ENCODE measurements around the gene CMTM7.

Gene CMTM7, protein sequence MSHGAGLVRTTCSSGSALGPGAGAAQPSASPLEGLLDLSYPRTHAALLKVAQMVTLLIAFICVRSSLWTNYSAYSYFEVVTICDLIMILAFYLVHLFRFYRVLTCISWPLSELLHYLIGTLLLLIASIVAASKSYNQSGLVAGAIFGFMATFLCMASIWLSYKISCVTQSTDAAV

DNA sequence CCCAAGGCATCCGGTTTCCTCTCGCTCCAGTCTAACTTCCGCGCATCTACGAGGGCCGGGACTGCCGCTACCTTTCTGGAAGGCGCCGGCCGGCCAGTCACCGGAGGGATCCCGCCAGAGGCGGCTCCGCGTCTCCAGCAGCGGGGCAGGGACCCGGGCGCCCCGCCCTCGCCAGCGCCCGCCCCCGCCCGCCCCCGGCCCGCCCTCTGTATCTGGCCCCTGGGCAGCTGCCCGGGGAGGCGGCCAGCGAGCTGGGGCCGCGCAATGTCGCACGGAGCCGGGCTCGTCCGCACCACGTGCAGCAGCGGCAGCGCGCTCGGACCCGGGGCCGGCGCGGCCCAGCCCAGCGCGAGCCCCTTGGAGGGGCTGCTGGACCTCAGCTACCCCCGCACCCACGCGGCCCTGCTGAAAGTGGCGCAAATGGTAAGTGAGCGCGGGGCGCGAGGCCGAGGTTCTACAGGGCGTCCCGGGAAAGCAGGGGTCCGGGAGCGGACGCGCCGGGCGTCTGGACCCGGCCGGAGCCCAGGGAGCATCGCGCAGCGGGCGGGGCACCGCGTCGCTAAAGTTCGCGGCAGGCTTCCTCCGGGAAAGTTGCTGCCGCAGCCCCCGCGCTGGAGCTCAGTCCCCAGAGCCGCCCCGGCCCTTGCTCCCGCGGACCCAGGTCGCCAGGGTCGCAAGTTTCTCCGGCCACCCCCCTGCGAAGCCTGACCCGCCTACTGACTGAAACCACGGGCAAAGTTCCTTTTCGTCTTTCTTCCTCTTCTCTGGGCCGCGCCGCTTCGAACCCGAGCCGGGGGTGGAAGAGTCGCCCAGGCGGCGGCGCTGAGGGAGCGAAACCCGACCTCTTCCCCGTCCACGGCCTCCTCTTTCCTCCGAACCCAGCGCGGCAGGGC lies at the start of gene CMTM7:
TSS of gene CMTM7 (plus strand) at position 211 of the 893 bp plus-strand sequence. CDS start at position 265, 54 bp downstream.
- H3K36me3 Mint-ChIP-seq (ENCODE audit: low read depth), result peaks cover 3% of the 10 kb centered on the region
- peak; percentile 69 for DNase-seq
- no peaks in the 10 kb centered on the region for H3K9me3 Mint-ChIP-seq
- peak within 1 kb of the TSS; percentile 94 for H3K4me3 Mint-ChIP-seq
- peak; percentile 18 for ATAC-seq
- H3K27ac Mint-ChIP-seq, result peak within 1 kb of the TSS; percentile 93
- H3K4me1 Mint-ChIP-seq, result peaks cover 62% of the 10 kb centered on the region
- H3K27me3 Mint-ChIP-seq, result no peaks in the 10 kb centered on the region

DNA sequence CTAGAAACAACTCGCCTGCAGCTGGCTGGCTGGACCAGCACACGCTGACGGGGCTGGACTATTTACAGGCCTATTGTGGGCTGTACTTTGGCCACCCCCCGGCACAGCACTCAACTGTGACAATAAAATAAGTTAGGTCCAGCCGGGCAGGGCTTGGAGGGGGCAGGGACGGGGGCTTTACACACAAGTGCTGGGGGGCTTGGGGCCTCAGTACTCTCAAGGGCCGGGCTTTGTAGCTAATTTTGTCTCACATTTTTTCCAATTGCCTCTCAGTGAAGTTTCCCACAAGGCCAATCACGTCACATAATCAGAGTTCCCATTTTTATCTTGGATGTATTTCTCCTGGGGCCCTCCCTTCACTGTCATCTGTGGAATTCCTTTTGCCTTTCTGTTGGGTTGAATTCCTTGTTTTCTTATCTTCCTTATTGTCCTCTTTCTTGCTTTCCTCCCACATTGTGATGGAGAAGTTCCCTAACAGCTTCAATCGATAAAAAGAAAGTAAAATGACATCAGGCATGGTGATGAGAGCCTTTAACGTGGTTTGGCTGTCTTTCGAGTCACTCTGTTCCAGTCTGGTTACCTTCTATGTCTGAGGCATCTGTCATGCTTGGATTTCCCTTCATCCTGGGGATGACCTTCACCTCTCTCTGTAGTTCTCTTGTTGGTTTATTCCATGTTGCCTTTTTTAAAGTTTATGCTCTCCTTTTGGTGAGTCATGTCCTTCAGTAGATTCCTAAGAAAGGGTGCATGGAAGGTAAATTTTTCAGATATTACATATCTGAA lies 44.1 kb upstream of the CMTM7 start:
- no peaks in the 10 kb centered on the region for H3K27me3 Mint-ChIP-seq
- ATAC-seq, result peak; percentile 63
- H3K4me3 Mint-ChIP-seq, result no peak overlapping the region
- H3K27ac Mint-ChIP-seq, result no peak overlapping the region
- no peaks in the 10 kb centered on the region for H3K36me3 Mint-ChIP-seq (ENCODE audit: low read depth)
- no peak for DNase-seq
- no peaks in the 10 kb centered on the region for H3K9me3 Mint-ChIP-seq
- peaks cover 21% of the 10 kb centered on the region for H3K4me1 Mint-ChIP-seq

DNA sequence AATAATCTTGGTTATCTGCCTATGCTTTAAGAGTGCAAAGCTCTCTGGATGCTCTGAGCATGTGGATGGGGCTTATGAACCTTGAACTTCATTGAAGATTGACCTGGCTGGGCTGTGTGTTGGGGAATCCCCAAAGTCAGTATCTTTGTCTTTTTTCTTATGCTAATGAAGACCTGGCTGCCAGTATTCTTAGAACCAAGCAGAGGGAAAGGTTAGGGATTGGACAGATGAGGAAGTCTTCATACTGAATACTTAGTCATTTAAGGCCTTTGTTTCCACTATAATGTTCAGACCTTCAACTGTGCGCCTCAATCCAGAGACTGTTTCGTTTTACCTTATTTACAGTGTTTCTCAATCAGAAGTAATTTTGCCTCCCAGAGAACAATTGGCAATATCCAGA lies 42.5 kb upstream of the CMTM7 start:
- Mint-ChIP-seq H3K27me3 (no peaks in the 10 kb centered on the region), H3K4me1 (peaks cover 21% of the 10 kb centered on the region), H3K9me3 (no peaks in the 10 kb centered on the region), H3K36me3 (ENCODE audit: low read depth) (no peaks in the 10 kb centered on the region), H3K27ac (no peak overlapping the region), H3K4me3 (no peak overlapping the region)
- ATAC-seq, result peak; percentile 70
- no peak for DNase-seq

DNA sequence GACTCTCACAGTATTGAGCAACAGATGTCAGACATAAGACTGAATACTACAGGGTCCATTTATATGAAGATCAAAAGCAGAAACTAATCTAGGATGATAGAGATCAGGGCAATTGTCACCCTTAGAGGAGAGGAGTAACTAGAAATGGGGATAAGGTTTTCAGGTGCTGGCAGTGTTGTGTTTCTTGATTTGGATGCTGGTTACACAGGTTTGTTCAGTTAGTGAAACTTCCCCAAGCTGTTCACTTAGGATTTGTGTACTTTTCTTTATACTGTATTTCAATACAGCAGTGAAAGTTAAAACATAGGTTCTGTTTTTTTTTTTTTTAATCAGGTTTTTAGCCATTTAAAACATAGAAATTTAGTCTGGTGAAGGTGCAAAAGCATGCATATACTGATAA lies 39.1 kb upstream of the CMTM7 start:
- Mint-ChIP-seq H3K27me3 (no peaks in the 10 kb centered on the region), H3K4me1 (peaks cover 20% of the 10 kb centered on the region), H3K36me3 (ENCODE audit: low read depth) (no peaks in the 10 kb centered on the region), H3K4me3 (no peak overlapping the region), H3K27ac (no peak overlapping the region), H3K9me3 (no peaks in the 10 kb centered on the region)
- DNase-seq, result no peak
- ATAC-seq, result no peak

DNA sequence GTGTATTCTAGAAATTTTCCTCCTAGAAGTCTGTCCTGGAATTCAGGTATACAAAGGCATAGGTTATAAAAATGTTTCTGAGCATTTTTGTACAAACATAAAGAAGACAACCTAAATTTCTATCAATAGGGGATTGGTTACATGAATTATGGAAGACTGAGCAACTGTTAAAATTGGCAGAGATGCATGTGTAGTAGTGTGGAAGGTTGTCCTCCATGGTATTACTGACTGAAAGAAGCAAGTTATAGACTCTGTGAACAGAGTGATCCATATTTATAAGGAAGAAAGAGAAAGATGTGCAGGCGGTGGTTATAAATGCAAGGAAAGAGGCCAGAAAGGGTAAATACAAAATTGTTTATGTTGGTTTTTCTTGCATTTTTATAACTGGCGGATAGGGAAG lies 38.3 kb upstream of the CMTM7 start:
- H3K27ac Mint-ChIP-seq, result no peak overlapping the region
- H3K4me1 Mint-ChIP-seq, result peaks cover 12% of the 10 kb centered on the region
- H3K27me3 Mint-ChIP-seq, result no peaks in the 10 kb centered on the region
- no peak overlapping the region for H3K4me3 Mint-ChIP-seq
- H3K36me3 Mint-ChIP-seq (ENCODE audit: low read depth), result no peaks in the 10 kb centered on the region
- no peaks in the 10 kb centered on the region for H3K9me3 Mint-ChIP-seq
- DNase-seq (no peak), ATAC-seq (no peak)

DNA sequence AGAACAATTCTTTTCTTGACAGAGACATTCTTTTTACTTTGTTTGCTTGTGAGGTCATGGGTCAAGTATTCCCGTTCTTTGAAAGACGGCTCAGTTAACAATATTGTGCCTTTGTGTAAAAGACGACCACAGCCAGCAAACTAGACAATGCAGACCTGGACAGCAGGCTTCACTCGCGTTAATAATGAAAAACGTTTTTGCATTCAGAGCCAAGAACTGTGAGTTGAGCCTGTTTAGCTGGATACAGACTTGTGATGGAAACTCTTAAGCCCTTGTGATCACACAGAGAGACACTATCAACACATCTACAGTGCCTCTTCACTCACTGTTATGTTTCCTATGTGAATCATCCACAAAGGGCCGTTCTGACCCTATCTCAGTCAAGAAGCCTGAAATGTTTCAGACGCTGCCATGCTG lies 37.3 kb upstream of the CMTM7 start:
- DNase-seq (no peak), ATAC-seq (no peak)
- H3K27ac Mint-ChIP-seq, result no peak overlapping the region
- peaks cover 2% of the 10 kb centered on the region for H3K4me1 Mint-ChIP-seq
- no peaks in the 10 kb centered on the region for H3K27me3 Mint-ChIP-seq
- no peaks in the 10 kb centered on the region for H3K9me3 Mint-ChIP-seq
- no peak overlapping the region for H3K4me3 Mint-ChIP-seq
- no peaks in the 10 kb centered on the region for H3K36me3 Mint-ChIP-seq (ENCODE audit: low read depth)

DNA sequence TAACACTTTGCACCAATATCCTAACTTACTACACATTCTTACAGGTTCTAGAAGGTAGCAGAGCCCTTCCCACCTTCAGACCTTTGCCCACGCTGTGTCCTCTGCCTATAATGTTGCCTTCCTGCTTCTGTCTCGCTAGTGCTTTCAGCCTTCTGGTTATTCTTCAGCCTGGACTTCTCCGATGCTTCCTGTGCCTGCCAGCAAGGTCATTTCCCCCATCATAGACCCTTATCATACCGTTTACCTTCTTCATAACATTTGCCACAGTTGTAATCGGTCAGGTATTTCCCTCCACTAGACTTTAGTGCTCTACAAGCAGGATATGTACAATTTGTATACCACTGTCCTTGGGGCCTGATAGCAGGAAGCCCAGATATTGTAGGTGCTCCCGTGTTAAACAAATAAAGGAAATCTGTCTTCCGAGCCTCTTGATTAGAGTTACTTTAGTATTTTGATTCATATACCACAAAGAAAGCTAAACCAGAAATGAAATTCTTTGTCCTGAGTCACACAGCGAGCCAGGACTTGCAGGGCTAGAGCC lies 35.8 kb upstream of the CMTM7 start:
- no peaks in the 10 kb centered on the region for H3K4me1 Mint-ChIP-seq

DNA sequence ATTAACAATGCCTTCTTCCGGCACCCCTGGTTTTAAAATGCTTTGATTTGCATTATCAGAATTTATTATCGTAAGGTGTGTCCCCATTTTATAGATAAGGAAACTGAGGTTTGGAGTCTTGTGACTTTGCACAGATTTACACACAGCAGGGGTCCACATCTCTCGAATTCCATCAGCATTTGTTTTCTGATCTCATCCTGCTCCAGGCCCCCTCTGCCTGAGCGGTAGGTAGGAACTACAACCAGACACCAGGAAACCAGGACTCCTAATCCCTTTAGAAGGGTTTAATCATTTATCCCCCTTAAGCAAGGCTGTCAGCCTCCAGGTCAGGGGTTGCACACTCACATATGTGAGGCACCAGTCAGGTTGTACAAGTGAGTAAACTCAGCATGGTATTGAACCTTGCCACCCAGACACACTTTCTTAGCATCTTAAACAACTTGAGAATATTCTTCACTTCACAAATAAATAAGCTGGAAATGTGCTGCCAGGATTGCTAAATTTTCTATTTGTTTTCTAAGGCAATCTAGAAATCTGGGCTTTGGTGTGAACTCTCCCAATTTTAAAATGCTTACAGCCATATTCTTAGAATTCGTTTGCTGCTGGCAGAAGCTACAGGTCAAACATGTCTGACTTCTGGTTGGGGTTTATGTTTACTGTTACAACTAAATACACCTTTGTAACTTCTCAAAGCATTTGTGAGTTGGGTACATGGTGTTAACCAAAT lies 31.7 kb upstream of the CMTM7 start:
- Mint-ChIP-seq H3K36me3 (ENCODE audit: low read depth) (no peaks in the 10 kb centered on the region), H3K4me3 (no peak overlapping the region), H3K27me3 (no peaks in the 10 kb centered on the region), H3K27ac (no peak overlapping the region), H3K9me3 (no peaks in the 10 kb centered on the region), H3K4me1 (no peaks in the 10 kb centered on the region)
- DNase-seq (no peak), ATAC-seq (no peak)

More for the DNA sequence above, 35.8 kb upstream of the CMTM7 start:
- DNase-seq, result no peak
- ATAC-seq, result no peak
- Mint-ChIP-seq H3K27me3 (no peaks in the 10 kb centered on the region), H3K36me3 (ENCODE audit: low read depth) (no peaks in the 10 kb centered on the region), H3K4me3 (no peak overlapping the region), H3K9me3 (no peaks in the 10 kb centered on the region), H3K27ac (no peak overlapping the region)

DNA sequence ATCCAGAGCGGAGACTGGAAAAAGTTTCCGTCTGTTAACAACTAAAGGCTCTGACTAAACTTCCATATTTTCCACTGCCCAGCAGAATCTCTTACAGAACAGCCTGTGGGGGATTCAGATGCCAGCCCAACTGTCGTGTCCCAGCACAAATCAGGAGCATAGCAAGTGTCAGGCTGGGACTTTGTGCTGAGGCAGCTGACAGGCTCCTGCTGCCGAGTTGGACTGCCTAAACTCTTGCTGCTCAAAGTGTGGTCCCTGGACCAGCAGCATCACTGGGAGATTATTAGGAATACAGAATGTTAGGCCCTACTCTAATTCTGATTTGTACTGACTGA lies 31.2 kb upstream of the CMTM7 start:
- DNase-seq (no peak), ATAC-seq (no peak)
- Mint-ChIP-seq H3K4me3 (no peak overlapping the region), H3K36me3 (ENCODE audit: low read depth) (no peaks in the 10 kb centered on the region), H3K27me3 (no peaks in the 10 kb centered on the region), H3K9me3 (no peaks in the 10 kb centered on the region), H3K27ac (no peak overlapping the region), H3K4me1 (no peaks in the 10 kb centered on the region)

DNA sequence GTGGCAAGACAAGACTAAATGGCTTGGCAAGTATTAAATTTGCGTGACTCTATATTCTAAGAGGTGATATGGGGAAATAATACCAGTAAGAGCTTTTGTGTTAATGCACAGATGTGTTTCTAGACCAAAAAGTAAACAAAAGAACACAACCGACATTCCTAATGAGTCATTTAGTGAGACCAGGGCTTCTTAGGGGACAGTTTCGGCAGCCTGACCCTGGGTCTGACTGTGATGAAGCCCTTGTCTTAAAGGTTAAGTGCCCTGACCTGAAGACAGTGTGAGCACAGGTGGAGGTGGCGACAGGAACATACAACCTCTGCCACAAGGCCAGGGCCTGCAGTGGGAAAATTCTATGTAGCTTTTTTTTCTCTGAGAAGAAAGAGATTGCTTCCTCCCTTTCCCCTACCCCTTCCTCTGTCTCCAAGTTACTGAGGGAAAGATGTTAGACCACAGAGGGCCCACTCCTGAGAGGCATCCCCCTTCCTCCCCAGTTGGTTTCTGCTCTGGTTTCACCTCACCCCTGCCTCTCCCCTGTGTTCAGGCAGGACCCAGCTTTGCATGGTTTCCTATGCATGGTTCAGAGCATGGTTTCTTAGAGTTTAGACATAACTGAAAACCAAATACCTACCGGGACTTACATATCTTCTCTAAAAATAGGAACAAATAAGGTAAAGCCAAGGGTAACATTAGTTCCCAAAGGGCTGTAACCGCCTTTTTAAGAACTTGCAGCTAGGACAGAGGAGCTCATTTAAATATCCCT lies 24.8 kb upstream of the CMTM7 start:
- ATAC-seq (no peak), DNase-seq (no peak)
- Mint-ChIP-seq H3K27me3 (no peaks in the 10 kb centered on the region), H3K9me3 (no peaks in the 10 kb centered on the region), H3K4me3 (no peak overlapping the region), H3K4me1 (peaks cover 14% of the 10 kb centered on the region), H3K36me3 (ENCODE audit: low read depth) (no peaks in the 10 kb centered on the region), H3K27ac (no peak overlapping the region)

DNA sequence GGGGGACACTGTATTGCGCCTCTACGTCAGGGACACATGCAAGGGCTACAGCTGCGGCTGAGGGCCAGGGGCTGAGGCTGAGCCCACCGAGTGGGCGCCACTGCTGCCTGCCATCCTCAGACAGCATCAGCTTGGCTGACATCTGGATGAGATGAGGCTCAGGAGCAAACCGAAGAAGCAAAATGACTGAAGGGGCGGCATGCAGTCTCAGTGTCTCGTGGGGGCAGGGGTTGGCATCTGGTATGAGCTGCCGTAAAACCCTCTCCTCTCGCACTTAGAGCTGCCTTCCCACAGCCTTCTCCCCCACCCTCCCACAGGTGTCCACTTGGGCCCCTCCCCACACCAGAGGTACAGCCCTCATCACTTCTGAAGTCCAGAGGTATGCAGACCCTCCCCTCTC lies 24.2 kb upstream of the CMTM7 start:
- DNase-seq (no peak), ATAC-seq (no peak)
- no peaks in the 10 kb centered on the region for H3K27me3 Mint-ChIP-seq
- H3K36me3 Mint-ChIP-seq (ENCODE audit: low read depth), result no peaks in the 10 kb centered on the region
- H3K9me3 Mint-ChIP-seq, result no peaks in the 10 kb centered on the region
- no peak overlapping the region for H3K4me3 Mint-ChIP-seq
- H3K4me1 Mint-ChIP-seq, result peaks cover 20% of the 10 kb centered on the region
- no peak overlapping the region for H3K27ac Mint-ChIP-seq

DNA sequence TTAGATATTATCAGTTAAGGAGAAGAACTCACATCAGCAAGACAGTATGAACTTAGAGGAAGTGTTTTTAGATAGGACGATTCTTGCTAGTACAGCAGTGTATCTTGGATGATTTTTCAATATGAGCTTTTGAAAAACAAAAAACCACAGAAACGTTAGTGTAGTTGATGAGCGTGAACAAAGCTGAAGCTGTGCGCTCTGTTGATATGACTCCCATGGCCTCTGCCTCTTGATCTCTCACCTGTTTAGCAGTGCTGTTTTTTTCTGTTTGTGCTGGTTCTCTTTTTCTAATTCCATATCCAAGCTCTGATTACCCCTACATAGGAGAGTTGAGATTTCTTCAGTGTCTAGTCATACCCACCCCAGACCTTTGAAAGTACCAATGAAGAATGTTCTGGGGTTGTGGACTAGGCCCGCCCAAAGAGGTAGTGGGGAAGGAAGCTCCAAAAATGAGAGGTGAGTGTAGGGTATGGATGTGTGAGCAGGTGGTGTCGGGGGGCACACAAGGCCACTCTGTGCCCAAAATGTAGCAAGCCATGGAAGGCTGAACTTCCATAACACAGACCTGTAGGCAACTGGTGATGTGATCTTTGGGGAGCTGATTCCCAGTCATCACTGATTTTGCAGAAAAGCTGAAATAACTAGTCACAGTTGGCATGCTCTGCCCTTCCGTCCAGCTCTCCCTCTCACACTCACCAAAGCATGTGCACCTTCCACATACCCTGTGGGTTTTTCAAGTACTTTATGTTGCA lies 20.0 kb upstream of the CMTM7 start:
- no peaks in the 10 kb centered on the region for H3K27me3 Mint-ChIP-seq
- peak overlapping the region; percentile 15 for H3K27ac Mint-ChIP-seq
- H3K9me3 Mint-ChIP-seq, result no peaks in the 10 kb centered on the region
- H3K4me3 Mint-ChIP-seq, result no peak overlapping the region
- peaks cover 34% of the 10 kb centered on the region for H3K4me1 Mint-ChIP-seq
- DNase-seq (no peak), ATAC-seq (peak; percentile 73)
- no peaks in the 10 kb centered on the region for H3K36me3 Mint-ChIP-seq (ENCODE audit: low read depth)

DNA sequence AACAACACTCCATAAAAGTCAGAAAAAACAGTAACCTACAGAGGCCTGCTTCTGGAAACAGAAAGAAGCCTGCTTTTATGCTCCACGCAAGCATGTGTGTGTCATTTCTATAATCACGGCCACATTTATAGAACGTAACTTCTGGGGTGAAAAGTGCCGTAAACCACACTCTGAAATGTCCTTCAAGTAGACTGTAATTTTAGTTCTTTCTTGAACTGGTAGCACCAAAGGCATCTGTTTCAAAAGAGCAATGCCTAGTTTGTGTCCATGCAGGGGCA lies 19.5 kb upstream of the CMTM7 start:
- Mint-ChIP-seq H3K36me3 (ENCODE audit: low read depth) (no peaks in the 10 kb centered on the region), H3K4me3 (no peak overlapping the region), H3K4me1 (peaks cover 31% of the 10 kb centered on the region), H3K27me3 (no peaks in the 10 kb centered on the region), H3K9me3 (no peaks in the 10 kb centered on the region), H3K27ac (peak overlapping the region; percentile 15)
- DNase-seq (no peak), ATAC-seq (no peak)

All from activated naive CD8-positive, alpha-beta T cell treated with anti-CD3 and anti-CD28 coated beads, Interleukin-2, amount 50 U/mL, for 24 hours (primary cell).